Gastrocnemius medialis (tissue), 4 donors: ENCODE results near the gene HEATR5A. TPM values are rescaled to one million over a fixed set of nuclear protein-coding genes. Genes with fewer than 3 reads are reported as not detected.

ENCODE experiments used
- ATAC-seq, 2 donors: fragments of 150-250 bp; one replicate each; pipeline ENCODE4 v1.9.1; 2016
- DNase-seq, 2 donors: peaks; one replicate each; pipeline ENCODE4 v3.0.0-alpha.2; 2019
- H3K27ac ChIP-seq, 4 donors: fragments of 200-600 bp; sonication (generic); 1 replicate in 1 of 4; 2 replicates in 3 of 4; pipeline ENCODE4 v1.5.1; 2016 to 2018; ENCODE audit warnings: mild to moderate bottlenecking in 2 of 4, moderate library complexity in 1 of 4
- H3K27me3 ChIP-seq, 3 donors: fragments of 200-600 bp; sonication (generic) in 2 of 3; 1 replicate in 1 of 3; 2 replicates in 2 of 3; pipeline versions ENCODE4 v1.5.1 to v1.6.0; 2016 to 2019; ENCODE audit warnings: mild to moderate bottlenecking in 1 of 3, moderate library complexity in 1 of 3
- H3K36me3 ChIP-seq, 2 donors: fragments of 200-600 bp; sonication (generic) in 1 of 2; one replicate each; pipeline ENCODE4 v1.5.1; 2017 to 2018
- H3K4me1 ChIP-seq, 2 donors: fragments of 200-600 bp; sonication (generic) in 1 of 2; one replicate each; pipeline ENCODE4 v1.5.1; 2016 to 2017; ENCODE audit warnings: mild to moderate bottlenecking in 2 of 2
- H3K4me3 ChIP-seq, 4 donors: fragments of 200-600 bp; sonication (generic) in 3 of 4; 1 replicate in 1 of 4; 2 replicates in 3 of 4; pipeline ENCODE4 v1.5.1; 2016 to 2019; ENCODE audit warnings: mild to moderate bottlenecking in 2 of 4
- H3K9me3 ChIP-seq, 3 donors: fragments of 200-600 bp; sonication (generic) in 2 of 3; 1 replicate in 1 of 3; 2 replicates in 2 of 3; pipeline ENCODE4 v1.5.1; 2016 to 2019
- CTCF ChIP-seq, 5 experiments: fragments of 450-650 bp in 3 of 5; fragments of 200-600 bp in 2 of 5; sonication (generic) in 2 of 5; IDR thresholded peaks in 4 of 5; conservative IDR thresholded peaks in 1 of 5; 1 replicate in 4 of 5; 2 replicates in 1 of 5; pipeline ENCODE4 v1.5.1; 2016 to 2019; ENCODE audit warnings: antibody characterized with exemption in 5 of 5, mild to moderate bottlenecking in 3 of 5, moderate library complexity in 3 of 5
- POLR2A ChIP-seq, 2 donors: fragments of 450-650 bp; IDR thresholded peaks; one replicate each; pipeline ENCODE4 v1.6.1; 2017; ENCODE audit warnings: antibody characterized with exemption in 2 of 2, mild to moderate bottlenecking in 2 of 2, moderate library complexity in 2 of 2
- in situ Hi-C, 4 donors: fragments of 200-750 bp; cut with MboI; loops; one replicate each; pipeline versions ENCODE4 v1.15.0 to v1.8.0; 2017; ENCODE audit warnings: low sequenced_read_pairs in 4 of 4
- intact Hi-C: fragments of 100-400 bp; cut with DNase I; formaldehyde crosslinking; loops from one replicate; pipeline ENCODE4 v1.15.1; 2023; ENCODE audit warnings: low total_unique reads
- total RNA-seq, 4 donors: library from RNA; depleted of rRNA; stranded (reverse); fragments of >200 nt; gene quantifications; one replicate each; pipeline versions ENCODE4 v1.1.0 to v1.2.3, GENCODE V29; 2016

HEATR5A gene
- total RNA-seq, 4 donors from 2014 or later = 11.3 to 39.7 (median 19.3) TPM

GRCh38 chr14:31391473-31391872 lies 28.9 kb downstream of the HEATR5A start:
- intact Hi-C loops = no loop called here
- H3K36me3 ChIP-seq = peaks cover 0 to 30% of the 10 kb centered on the region in 2 donors
- no peak overlapping the region for H3K4me3 ChIP-seq
- no peaks in the 10 kb centered on the region for H3K9me3 ChIP-seq
- DNase-seq (no peak), ATAC-seq (no peak)
- no peaks in the 10 kb centered on the region for H3K27me3 ChIP-seq
- in situ Hi-C loops = loop anchor here in 1 of 4 donors (25.0 kb wide), 1 partner anchor 729 kb away; no protein-coding TSS in a partner anchor
- TF ChIP-seq CTCF (IDR thresholded peaks at IDR 0.05 in 4 of 5, conservative IDR thresholded peaks at IDR 0.05 in 1 of 5) = no peak
- no peak for TF ChIP-seq POLR2A (IDR thresholded peaks at IDR 0.05)
- H3K27ac ChIP-seq = no peak overlapping the region
- peaks cover 12 to 18% of the 10 kb centered on the region in 2 donors for H3K4me1 ChIP-seq

GRCh38 chr14:31389946-31390345 lies 30.4 kb downstream of the HEATR5A start:
- no peak overlapping the region for H3K27ac ChIP-seq
- in situ Hi-C loops = loop anchor here in 1 of 4 donors (25.0 kb wide), 1 partner anchor 728 kb away; no protein-coding TSS in a partner anchor
- no peak for DNase-seq
- no peaks in the 10 kb centered on the region for H3K27me3 ChIP-seq
- peaks cover 0 to 30% of the 10 kb centered on the region in 2 donors for H3K36me3 ChIP-seq
- H3K4me3 ChIP-seq = no peak overlapping the region
- ATAC-seq = no peak
- H3K4me1 ChIP-seq = peaks cover 12 to 18% of the 10 kb centered on the region in 2 donors
- intact Hi-C loops = no loop called here
- no peaks in the 10 kb centered on the region for H3K9me3 ChIP-seq
- no peak for TF ChIP-seq POLR2A (IDR thresholded peaks at IDR 0.05)
- no peak for TF ChIP-seq CTCF (IDR thresholded peaks at IDR 0.05 in 4 of 5, conservative IDR thresholded peaks at IDR 0.05 in 1 of 5)

GRCh38 chr14:31388687-31389413 lies 31.5 kb downstream of the HEATR5A start:
- peaks cover 12 to 18% of the 10 kb centered on the region in 2 donors for H3K4me1 ChIP-seq
- no peak overlapping the region for H3K4me3 ChIP-seq
- TF ChIP-seq CTCF (IDR thresholded peaks at IDR 0.05 in 4 of 5, conservative IDR thresholded peaks at IDR 0.05 in 1 of 5) (no peak), POLR2A (IDR thresholded peaks at IDR 0.05) (no peak)
- H3K36me3 ChIP-seq = peaks cover 0 to 21% of the 10 kb centered on the region in 2 donors
- H3K27me3 ChIP-seq = no peaks in the 10 kb centered on the region
- ATAC-seq (peak; percentile 69 to 86), DNase-seq (no peak)
- peak overlapping the region in 3 of 4 donors; percentile 41 to 53 (median 42) for H3K27ac ChIP-seq
- intact Hi-C loops = no loop called here
- in situ Hi-C loops = loop anchor here in 1 of 4 donors (25.0 kb wide), 1 partner anchor 727 kb away; no protein-coding TSS in a partner anchor
- H3K9me3 ChIP-seq = no peaks in the 10 kb centered on the region

GRCh38 chr14:31387091-31387490 lies 33.3 kb downstream of the HEATR5A start:
- in situ Hi-C loops = loop anchor here in 1 of 4 donors (25.0 kb wide), 1 partner anchor 725 kb away; no protein-coding TSS in a partner anchor

More at GRCh38 chr14:31387091-31387490, 33.3 kb downstream of the HEATR5A start:
- peaks cover 12 to 18% of the 10 kb centered on the region in 2 donors for H3K4me1 ChIP-seq
- H3K27me3 ChIP-seq = no peaks in the 10 kb centered on the region
- peaks cover 2 to 30% of the 10 kb centered on the region in 2 donors for H3K36me3 ChIP-seq
- intact Hi-C loops = no loop called here
- TF ChIP-seq CTCF (IDR thresholded peaks at IDR 0.05 in 4 of 5, conservative IDR thresholded peaks at IDR 0.05 in 1 of 5) = no peak
- TF ChIP-seq POLR2A (IDR thresholded peaks at IDR 0.05) = no peak
- DNase-seq (no peak), ATAC-seq (no peak)
- H3K4me3 ChIP-seq = no peak overlapping the region
- H3K9me3 ChIP-seq = no peaks in the 10 kb centered on the region
- H3K27ac ChIP-seq = no peak overlapping the region
